ENCODE measurements around the gene CREBRF.
"Not testable (repeated sequence)": the region's sequence is repeated elsewhere in the genome, so short reads cannot be mapped to it uniquely, and the experiment has no call there.

CREBRF gene

DNA sequence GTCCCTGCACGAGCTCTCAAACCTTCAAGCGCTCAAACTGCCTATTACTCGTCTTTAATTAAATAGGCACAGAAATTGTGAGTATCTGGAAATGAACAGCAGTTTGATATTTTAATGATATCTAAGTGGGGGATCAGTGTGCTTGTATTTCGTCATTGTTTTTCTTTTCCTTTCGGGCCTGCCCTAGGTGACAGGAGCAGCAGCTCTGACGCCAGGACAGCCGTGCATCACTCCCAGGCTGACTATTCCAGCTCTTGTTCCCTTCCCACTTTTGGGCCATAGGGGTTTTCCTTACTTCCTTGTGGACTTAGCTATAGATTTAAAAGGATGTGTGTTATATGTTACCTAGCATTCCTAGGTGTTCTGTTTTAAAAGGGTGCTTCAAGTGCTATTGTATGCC lies 97.7 kb downstream of the CREBRF start:
- no peak overlapping the region for H3K4me3 ChIP-seq (ENCODE audit: low read length)

DNA sequence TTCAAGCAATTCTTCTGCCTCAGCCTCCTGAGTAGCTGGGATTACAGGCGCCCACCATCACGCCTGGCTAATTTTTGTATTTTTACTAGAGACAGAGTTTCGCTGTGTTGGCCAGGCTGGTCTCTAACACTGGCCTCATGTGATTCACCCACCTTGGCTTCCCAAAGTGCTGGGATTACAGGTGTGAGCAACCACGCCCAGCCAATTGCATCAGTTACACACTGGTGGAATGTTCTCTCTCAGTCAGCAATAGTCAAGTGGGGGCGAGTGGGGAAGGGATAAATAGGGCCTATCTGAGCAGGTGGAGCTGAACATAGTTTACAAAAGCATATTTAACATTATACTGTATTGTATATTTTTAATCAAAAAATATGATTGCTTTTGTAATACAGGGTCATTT lies 98.5 kb downstream of the CREBRF start:
- not testable (repeated sequence) for DNase-seq (ENCODE audit: low read depth); H3K4me3 ChIP-seq (ENCODE audit: low read length)

More for the DNA sequence above, 97.7 kb downstream of the CREBRF start:
- TF ChIP-seq, protein P1, sequence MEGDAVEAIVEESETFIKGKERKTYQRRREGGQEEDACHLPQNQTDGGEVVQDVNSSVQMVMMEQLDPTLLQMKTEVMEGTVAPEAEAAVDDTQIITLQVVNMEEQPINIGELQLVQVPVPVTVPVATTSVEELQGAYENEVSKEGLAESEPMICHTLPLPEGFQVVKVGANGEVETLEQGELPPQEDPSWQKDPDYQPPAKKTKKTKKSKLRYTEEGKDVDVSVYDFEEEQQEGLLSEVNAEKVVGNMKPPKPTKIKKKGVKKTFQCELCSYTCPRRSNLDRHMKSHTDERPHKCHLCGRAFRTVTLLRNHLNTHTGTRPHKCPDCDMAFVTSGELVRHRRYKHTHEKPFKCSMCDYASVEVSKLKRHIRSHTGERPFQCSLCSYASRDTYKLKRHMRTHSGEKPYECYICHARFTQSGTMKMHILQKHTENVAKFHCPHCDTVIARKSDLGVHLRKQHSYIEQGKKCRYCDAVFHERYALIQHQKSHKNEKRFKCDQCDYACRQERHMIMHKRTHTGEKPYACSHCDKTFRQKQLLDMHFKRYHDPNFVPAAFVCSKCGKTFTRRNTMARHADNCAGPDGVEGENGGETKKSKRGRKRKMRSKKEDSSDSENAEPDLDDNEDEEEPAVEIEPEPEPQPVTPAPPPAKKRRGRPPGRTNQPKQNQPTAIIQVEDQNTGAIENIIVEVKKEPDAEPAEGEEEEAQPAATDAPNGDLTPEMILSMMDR (conservative IDR thresholded peaks at IDR 0.05; ENCODE audit: low read depth, low read length), result no peak
- DNase-seq (ENCODE audit: low read depth), result no peak

DNA sequence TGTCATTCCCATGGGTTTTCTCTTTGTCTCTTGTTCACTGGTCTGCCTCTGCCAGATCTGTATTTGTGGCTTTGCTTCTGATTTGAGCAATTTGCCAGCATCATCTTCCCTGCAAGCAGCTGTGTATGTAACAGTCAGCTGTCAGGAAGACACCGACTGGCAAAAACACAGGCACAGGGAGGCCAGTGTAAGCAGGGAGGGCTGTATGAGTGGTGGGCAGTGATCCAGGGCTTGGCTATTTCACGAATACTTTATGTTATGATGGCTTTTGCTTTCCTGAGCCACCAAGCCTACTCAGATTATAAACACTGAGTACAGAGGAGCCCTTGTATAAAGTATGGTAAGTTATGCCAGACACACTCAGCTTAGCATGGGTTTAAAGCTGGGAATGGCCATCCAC lies 99.8 kb downstream of the CREBRF start:
- TF ChIP-seq, protein P1 (conservative IDR thresholded peaks at IDR 0.05; ENCODE audit: low read depth, low read length), result no peak
- DNase-seq (ENCODE audit: low read depth), result no peak
- H3K4me3 ChIP-seq (ENCODE audit: low read length), result no peak overlapping the region

DNA sequence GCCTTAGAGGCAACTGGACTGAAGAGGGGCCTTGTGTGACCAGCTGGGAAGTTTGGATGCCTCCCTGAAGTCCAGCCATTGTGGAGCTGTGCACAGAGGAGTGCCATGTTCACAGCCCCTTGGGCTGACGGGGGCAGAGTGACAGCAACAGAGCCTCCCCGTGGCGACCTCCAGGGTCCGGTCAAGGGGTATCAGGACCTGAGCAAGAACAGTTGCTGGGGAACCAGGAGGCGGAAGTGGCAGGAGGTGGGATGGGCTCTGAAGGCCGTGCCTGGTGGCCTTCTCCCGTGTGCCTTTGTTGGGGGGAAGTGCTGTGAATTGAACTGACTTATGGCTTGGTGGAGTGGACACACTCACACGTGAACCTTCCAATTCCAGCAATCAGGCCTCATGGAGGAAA lies 102.2 kb downstream of the CREBRF start:
- TF ChIP-seq, protein P1 (conservative IDR thresholded peaks at IDR 0.05; ENCODE audit: low read depth, low read length), result no peak
- DNase-seq (ENCODE audit: low read depth), result no peak
- H3K4me3 ChIP-seq (ENCODE audit: low read length), result no peak overlapping the region

DNA sequence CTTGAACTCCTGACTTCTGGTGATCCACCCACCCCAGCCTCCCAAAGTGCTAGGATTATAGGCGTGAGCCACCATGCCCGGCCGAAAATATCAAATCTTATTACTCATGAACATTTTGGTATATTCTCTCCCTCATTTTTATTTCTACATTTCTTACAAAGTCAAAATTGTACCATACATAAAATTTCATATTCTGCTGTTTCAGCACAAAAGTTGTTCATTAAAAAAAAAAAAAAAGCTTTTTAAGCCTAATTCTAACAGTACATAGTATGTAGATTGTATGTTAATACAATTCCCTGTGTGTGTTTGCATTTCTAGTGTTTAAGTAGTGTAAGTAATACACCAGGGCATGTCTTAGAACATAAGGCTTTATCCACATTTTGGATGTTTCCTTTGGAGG lies 103.1 kb downstream of the CREBRF start:
- no peak for DNase-seq (ENCODE audit: low read depth)
- TF ChIP-seq, protein P1 (conservative IDR thresholded peaks at IDR 0.05; ENCODE audit: low read depth, low read length), result no peak
- no peak overlapping the region for H3K4me3 ChIP-seq (ENCODE audit: low read length)

DNA sequence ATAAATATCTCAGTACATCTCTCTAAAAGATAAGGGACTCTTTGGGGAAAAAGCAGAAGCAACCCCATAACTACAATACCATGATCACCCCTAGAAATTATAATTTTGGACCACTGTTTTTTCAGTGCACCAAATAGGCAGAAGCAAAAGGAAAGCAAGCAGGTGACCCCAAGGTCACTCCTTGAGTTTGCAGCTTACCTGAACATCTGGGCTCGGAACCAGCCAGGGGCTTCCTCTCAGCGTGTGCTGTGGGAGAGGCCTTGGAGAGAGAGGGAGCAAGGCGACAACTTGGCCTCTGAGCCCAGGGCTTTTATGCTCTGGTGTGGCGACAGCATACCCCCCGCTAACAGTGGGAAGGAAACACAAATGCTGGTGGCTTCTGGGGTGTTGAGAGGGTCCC lies 105.0 kb downstream of the CREBRF start:
- TF ChIP-seq, protein P1 (conservative IDR thresholded peaks at IDR 0.05; ENCODE audit: low read depth, low read length), result no peak
- H3K4me3 ChIP-seq (ENCODE audit: low read length), result no peak overlapping the region
- DNase-seq (ENCODE audit: low read depth), result no peak

DNA sequence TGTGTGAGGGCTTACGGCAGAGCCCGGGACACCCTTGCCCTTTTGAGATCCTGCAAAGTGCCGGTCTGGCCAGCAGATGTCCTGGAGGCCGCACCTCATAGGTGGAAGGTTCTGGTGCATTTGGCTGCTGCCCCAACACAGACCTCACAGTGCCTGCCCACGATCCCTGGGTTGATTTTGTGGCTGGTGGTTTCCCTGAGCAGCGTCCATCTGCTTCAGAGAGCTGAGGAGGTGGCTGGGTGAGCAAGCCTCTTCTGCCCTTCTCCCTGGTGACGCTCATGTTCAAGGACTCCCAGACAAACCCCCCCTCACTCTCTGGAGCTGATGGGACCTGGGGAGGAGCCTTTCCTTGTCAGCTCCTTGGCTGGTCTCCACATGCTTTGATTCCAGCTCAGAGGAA lies 107.1 kb downstream of the CREBRF start:
- DNase-seq (ENCODE audit: low read depth), result no peak
- TF ChIP-seq, protein P1 (conservative IDR thresholded peaks at IDR 0.05; ENCODE audit: low read depth, low read length), result no peak
- H3K4me3 ChIP-seq (ENCODE audit: low read length), result no peak overlapping the region
